K562 (cell line): ENCODE results near the gene CBX3. TPM values are rescaled to one million over a fixed set of nuclear protein-coding genes. Genes with fewer than 3 reads are reported as not detected.

Experiments
- CLOCK ChIP-seq: fragments of 250-450 bp; sonication (Bioruptor Pico); IDR thresholded peaks from 2 replicates; pipeline ENCODE4 v1.4.0; 2020; ENCODE audit warnings: mild to moderate bottlenecking, moderate library complexity, borderline replicate concordance
- MLLT1 ChIP-seq, 2 experiments: fragments of 450-650 bp; IDR thresholded peaks; 2 replicates each; pipeline ENCODE4 v1.6.1; 2016
- NR2C1 ChIP-seq, 2 experiments: fragments of 450-650 bp; IDR thresholded peaks; 2 replicates each; pipeline ENCODE4 v1.6.1; 2017; ENCODE audit warnings: mild to moderate bottlenecking in 2 of 2, antibody characterized with exemption in 1 of 2, inconsistent platforms in 1 of 2, missing compliant biosample characterization in 1 of 2, missing genetic modification characterization in 1 of 2
- POLR2AphosphoS5 ChIP-seq: IDR thresholded peaks from 2 replicates; pipeline ENCODE4 v1.6.1; 2011; ENCODE audit warnings: mild to moderate bottlenecking, low read depth, low read length, moderate library complexity; ENCODE audit not compliant: control insufficient read depth, insufficient read depth
- STAT6 ChIP-seq: sonication (generic); formaldehyde crosslinking; IDR thresholded peaks from 2 replicates; pipeline ENCODE4 v1.8.1; 2023; ENCODE audit warnings: mild to moderate bottlenecking, missing genetic modification reagents
- ZC3H4 ChIP-seq: sonication (generic); formaldehyde crosslinking; IDR thresholded peaks from 2 replicates; pipeline ENCODE4 v1.9.0; 2021; ENCODE audit warnings: missing genetic modification reagents, borderline replicate concordance
- ZKSCAN3 ChIP-seq: fragments of 250-450 bp; sonication (Bioruptor Pico); IDR thresholded peaks from 2 replicates; pipeline ENCODE4 v1.4.0; 2020
- ZNF274 ChIP-seq: IDR thresholded peaks from 2 replicates; pipeline ENCODE4 v1.6.1; 2011; ENCODE audit warnings: low read depth, mild to moderate bottlenecking, low read length, moderate library complexity, borderline replicate concordance
- polyA plus RNA-seq, 8 experiments: library from polyadenylated mRNA; depleted of rRNA in 4 of 8; stranded (reverse) in 5 of 8; unstranded in 3 of 8; fragments of >200 nt; fragmentation: Nextera tagmentation in 2 of 8; fragmentation: Illumina TruSeq in 1 of 8; extraction: Ambion mirVana in 2 of 8; extraction: Trizol in 1 of 8; gene quantifications; 2 replicates each; pipeline versions ENCODE4 v1.2.1 to v1.2.3, GENCODE V29; 2011 to 2014; ENCODE audit warnings: inconsistent platforms in 1 of 8, missing spikeins in 1 of 8
- total RNA-seq, 7 experiments: library from RNA; depleted of rRNA in 6 of 7; stranded (reverse); fragments of >200 nt in 6 of 7; fragmentation: Illumina TruSeq in 2 of 7; extraction: Trizol in 2 of 7; gene quantifications; 2 replicates each; pipeline versions ENCODE4 v1.2.1 to v1.2.3, GENCODE V29; 2011 to 2021; ENCODE audit warnings: low replicate concordance in 1 of 7
- TF ChIP-seq, protein P1 (sequence below): sonication (generic); formaldehyde crosslinking; IDR thresholded peaks from 2 replicates; pipeline ENCODE4 v1.8.0; 2023; ENCODE audit warnings: missing genetic modification reagents, mild to moderate bottlenecking, borderline replicate concordance
- TF ChIP-seq, protein P2 (sequence below): fragments of 250-450 bp; sonication (Bioruptor Pico); IDR thresholded peaks from 2 replicates; pipeline ENCODE4 v1.9.0; 2021; ENCODE audit warnings: mild to moderate bottlenecking
- TF ChIP-seq, protein P3 (sequence below): fragments of 250-450 bp; sonication (Bioruptor Pico); IDR thresholded peaks from 2 replicates; pipeline ENCODE4 v1.8.0; 2022; ENCODE audit warnings: moderate library complexity, mild to moderate bottlenecking, inconsistent platforms

The CBX3 gene
- total and polyA plus RNA-seq, 9 of the 15 experiments (the other 6 are each of a cell fraction or from before 2014, with no cell fraction given) = 198 to 413 (median 328) TPM

- TF ChIP-seq, protein P1, sequence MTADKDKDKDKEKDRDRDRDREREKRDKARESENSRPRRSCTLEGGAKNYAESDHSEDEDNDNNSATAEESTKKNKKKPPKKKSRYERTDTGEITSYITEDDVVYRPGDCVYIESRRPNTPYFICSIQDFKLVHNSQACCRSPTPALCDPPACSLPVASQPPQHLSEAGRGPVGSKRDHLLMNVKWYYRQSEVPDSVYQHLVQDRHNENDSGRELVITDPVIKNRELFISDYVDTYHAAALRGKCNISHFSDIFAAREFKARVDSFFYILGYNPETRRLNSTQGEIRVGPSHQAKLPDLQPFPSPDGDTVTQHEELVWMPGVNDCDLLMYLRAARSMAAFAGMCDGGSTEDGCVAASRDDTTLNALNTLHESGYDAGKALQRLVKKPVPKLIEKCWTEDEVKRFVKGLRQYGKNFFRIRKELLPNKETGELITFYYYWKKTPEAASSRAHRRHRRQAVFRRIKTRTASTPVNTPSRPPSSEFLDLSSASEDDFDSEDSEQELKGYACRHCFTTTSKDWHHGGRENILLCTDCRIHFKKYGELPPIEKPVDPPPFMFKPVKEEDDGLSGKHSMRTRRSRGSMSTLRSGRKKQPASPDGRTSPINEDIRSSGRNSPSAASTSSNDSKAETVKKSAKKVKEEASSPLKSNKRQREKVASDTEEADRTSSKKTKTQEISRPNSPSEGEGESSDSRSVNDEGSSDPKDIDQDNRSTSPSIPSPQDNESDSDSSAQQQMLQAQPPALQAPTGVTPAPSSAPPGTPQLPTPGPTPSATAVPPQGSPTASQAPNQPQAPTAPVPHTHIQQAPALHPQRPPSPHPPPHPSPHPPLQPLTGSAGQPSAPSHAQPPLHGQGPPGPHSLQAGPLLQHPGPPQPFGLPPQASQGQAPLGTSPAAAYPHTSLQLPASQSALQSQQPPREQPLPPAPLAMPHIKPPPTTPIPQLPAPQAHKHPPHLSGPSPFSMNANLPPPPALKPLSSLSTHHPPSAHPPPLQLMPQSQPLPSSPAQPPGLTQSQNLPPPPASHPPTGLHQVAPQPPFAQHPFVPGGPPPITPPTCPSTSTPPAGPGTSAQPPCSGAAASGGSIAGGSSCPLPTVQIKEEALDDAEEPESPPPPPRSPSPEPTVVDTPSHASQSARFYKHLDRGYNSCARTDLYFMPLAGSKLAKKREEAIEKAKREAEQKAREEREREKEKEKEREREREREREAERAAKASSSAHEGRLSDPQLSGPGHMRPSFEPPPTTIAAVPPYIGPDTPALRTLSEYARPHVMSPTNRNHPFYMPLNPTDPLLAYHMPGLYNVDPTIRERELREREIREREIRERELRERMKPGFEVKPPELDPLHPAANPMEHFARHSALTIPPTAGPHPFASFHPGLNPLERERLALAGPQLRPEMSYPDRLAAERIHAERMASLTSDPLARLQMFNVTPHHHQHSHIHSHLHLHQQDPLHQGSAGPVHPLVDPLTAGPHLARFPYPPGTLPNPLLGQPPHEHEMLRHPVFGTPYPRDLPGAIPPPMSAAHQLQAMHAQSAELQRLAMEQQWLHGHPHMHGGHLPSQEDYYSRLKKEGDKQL = no peak
- TF ChIP-seq ZKSCAN3 (no peak), CLOCK (no peak), MLLT1 (IDR thresholded peaks at IDR 0.05) (0 out of 4 replicates have a peak, but pooled peaks of 1 of the 2 experiments have one; percentile 6), STAT6 (no peak), POLR2AphosphoS5 (peak; percentile 91), ZC3H4 (CRISPR knock-in tag) (no peak), NR2C1 (IDR thresholded peaks at IDR 0.05) (no peak), NR2C1 (tag; IDR thresholded peaks at IDR 0.05) (no peak), ZNF274 (no peak)
- TF ChIP-seq, protein P2, sequence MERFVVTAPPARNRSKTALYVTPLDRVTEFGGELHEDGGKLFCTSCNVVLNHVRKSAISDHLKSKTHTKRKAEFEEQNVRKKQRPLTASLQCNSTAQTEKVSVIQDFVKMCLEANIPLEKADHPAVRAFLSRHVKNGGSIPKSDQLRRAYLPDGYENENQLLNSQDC (CRISPR knock-in tag) = no peak; the same call in 1 of the 2 replicates
- TF ChIP-seq, protein P3, sequence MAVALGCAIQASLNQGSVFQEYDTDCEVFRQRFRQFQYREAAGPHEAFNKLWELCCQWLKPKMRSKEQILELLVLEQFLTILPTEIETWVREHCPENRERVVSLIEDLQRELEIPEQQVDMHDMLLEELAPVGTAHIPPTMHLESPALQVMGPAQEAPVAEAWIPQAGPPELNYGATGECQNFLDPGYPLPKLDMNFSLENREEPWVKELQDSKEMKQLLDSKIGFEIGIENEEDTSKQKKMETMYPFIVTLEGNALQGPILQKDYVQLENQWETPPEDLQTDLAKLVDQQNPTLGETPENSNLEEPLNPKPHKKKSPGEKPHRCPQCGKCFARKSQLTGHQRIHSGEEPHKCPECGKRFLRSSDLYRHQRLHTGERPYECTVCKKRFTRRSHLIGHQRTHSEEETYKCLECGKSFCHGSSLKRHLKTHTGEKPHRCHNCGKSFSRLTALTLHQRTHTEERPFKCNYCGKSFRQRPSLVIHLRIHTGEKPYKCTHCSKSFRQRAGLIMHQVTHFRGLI (CRISPR knock-in tag) = no peak
These were observed 13.2 kb upstream of the CBX3 start (continued) for GRCh38 chr7:26188206-26188956.
